ENCODE measurements around the gene ZSCAN20. TPM values are rescaled to one million over a fixed set of nuclear protein-coding genes. Genes with fewer than 3 reads are reported as not detected.
"Not testable (repeated sequence)": the region's sequence is repeated elsewhere in the genome, so short reads cannot be mapped to it uniquely, and the experiment has no call there.

Gene ZSCAN20
- total RNA-seq, 2 donors from 2014 or later, result 4.7 to 7.3 TPM

DNA sequence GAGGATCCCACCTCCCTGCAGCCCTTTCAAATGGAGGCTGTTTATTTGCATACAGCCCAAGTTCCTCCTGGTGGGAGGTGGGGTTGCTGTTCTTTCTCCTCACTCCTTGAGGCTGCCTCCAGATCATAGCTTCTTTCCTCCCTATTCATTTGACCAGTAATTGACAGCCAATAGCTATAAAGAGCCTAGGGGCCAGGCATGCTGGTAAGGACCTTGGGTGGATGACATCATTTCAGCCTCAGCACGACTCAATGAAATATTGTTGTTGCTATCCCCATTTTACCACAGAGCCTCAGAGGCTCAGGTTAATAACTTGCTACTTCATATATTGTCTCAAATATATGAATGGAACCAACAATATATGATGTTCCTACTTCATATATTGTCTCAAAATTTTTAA is 31.1 kb downstream of the ZSCAN20 start:
- Histone ChIP-seq H3K36me3 (no peaks in the 10 kb centered on the region), H3K9me3 (no peaks in the 10 kb centered on the region), H3K27ac (no peak overlapping the region), H3K27me3 (no peaks in the 10 kb centered on the region), H3K4me3 (no peak overlapping the region), H3K4me1 (no peaks in the 10 kb centered on the region)
- TF ChIP-seq, protein P1, sequence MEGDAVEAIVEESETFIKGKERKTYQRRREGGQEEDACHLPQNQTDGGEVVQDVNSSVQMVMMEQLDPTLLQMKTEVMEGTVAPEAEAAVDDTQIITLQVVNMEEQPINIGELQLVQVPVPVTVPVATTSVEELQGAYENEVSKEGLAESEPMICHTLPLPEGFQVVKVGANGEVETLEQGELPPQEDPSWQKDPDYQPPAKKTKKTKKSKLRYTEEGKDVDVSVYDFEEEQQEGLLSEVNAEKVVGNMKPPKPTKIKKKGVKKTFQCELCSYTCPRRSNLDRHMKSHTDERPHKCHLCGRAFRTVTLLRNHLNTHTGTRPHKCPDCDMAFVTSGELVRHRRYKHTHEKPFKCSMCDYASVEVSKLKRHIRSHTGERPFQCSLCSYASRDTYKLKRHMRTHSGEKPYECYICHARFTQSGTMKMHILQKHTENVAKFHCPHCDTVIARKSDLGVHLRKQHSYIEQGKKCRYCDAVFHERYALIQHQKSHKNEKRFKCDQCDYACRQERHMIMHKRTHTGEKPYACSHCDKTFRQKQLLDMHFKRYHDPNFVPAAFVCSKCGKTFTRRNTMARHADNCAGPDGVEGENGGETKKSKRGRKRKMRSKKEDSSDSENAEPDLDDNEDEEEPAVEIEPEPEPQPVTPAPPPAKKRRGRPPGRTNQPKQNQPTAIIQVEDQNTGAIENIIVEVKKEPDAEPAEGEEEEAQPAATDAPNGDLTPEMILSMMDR (IDR thresholded peaks at IDR 0.05), result no peak
- no peak for DNase-seq (ENCODE audit: low spot score)

DNA sequence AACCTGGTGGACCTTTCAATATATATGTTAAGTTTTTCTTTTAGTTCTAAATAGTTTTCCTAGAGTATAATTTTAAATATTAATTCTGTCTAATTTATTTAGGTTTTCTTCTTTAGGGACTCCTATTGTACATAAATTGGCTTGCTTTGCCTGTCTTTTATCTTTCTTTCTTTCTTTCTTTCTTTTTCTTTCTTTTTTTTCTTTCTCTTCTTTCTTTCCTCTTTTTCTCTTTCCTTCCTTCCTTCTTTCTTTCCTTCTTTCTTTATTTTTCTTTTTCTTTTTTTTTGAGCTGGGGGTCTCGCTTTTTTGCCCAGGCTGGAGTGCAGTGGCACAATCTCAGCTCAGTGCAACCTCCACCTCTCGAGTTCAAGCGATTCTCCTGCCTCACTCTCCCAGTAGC is 35.2 kb downstream of the ZSCAN20 start:
- Histone ChIP-seq H3K9me3 (no peaks in the 10 kb centered on the region), H3K27me3 (no peaks in the 10 kb centered on the region), H3K27ac (no peak overlapping the region), H3K36me3 (no peaks in the 10 kb centered on the region), H3K4me3 (no peak overlapping the region), H3K4me1 (no peaks in the 10 kb centered on the region)
- DNase-seq (ENCODE audit: low spot score), result no peak
- TF ChIP-seq, protein P1 (IDR thresholded peaks at IDR 0.05), result no peak

DNA sequence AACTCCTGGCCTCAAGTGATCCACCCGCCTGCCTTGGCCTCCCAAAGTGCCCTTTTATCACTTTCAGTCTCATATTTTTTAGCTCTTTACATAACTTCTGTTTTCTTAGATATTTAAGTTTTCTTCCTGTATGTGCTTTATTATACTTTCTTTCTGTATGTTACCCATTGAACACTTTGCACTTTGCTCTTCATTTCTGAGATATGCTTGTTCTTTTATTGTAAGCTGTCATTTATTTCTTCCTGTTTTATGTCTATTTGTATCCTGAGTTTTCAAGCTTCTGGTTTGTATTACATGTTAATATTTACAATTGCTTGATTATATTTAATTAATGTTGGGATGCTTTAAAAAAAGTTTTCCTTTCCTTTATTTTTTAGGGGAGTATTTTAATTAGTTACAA is 35.7 kb downstream of the ZSCAN20 start:
- no peak overlapping the region for H3K27ac ChIP-seq

DNA sequence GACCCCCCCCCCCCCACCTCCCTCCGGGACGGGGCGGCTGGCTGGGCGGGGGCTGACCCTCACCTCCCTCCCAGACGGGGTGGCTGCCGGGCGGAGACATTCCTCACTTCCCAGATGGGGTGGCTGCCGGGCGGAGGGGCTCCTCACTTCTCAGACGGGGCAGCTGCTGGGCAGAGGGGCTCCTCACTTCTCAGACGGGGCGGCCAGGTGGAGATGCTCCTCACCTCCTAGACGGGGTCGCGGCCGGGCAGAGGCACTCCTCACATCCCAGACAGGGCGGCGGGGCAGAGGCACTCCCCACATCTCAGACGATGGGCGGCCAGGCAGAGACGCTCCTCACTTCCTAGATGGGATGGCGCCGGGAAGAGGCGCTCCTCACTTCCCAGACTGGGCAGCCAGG is 36.8 kb downstream of the ZSCAN20 start:
- H3K36me3 ChIP-seq; H3K27ac ChIP-seq; H3K4me3 ChIP-seq; H3K27me3 ChIP-seq; H3K9me3 ChIP-seq; H3K4me1 ChIP-seq; DNase-seq (ENCODE audit: low spot score): not testable (repeated sequence)

More for the DNA sequence above, 35.7 kb downstream of the ZSCAN20 start:
- Histone ChIP-seq H3K27me3 (no peaks in the 10 kb centered on the region), H3K4me3 (no peak overlapping the region), H3K4me1 (no peaks in the 10 kb centered on the region), H3K36me3 (no peaks in the 10 kb centered on the region), H3K9me3 (no peaks in the 10 kb centered on the region)
- TF ChIP-seq, protein P1 (IDR thresholded peaks at IDR 0.05), result no peak
- DNase-seq (ENCODE audit: low spot score), result no peak

DNA sequence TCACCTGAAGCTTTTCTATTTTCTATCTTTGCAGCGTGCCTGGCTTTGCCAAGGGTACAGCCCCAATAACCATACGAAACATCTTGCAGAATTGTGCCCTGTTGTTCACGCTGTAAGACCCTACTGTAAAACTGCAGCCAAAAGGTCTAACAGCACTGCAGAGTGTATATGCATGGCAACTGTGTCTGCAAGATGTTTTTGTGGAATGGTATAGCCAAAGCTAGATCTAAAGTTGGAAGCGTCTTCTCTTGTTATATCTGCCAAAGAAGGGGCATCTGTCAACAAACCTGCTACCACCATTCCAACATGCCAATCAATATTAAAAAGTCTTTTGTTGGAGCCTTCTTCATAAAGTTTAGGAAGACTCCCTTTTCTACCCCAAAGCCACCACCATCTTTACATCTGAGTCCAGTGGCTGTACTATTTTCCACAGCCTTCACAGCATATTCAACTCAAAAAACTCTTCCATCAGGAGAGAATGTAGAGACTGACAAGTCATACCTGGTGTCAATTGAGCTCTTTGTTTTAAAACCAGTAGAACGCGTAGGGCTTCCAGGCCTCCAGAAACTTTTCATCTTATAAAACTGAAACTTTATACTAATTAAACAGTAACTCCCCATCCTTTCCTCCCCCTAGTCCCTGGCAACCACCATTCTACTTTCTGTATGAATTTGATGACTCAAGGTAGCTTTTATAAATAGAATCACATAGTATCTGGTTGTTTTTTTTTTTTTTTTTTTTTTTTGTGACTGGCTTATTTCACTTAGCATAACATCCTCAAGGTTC is 40.0 kb downstream of the ZSCAN20 start:
- no peak for DNase-seq (ENCODE audit: low spot score)

DNA sequence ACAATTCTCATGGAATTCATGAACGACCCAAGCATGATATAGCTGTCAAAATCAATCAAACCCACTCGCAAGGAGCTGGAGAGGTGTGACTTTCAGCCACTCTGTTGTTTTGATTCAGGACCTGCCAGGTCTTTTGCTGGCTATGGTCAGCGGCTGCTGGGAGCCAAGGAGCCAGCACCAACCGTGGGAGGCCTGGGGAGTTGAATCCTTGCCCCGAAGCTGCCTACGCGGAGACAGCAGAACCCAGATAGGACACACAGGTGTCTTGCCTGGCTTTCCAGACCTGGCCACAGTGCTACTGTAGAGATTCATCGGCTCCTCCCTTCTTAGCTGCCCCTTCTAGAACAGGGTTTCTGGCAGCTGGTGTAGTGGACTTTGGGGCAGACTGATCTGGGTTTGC is 42.7 kb downstream of the ZSCAN20 start:
- no peaks in the 10 kb centered on the region for H3K9me3 ChIP-seq
- H3K27me3 ChIP-seq, result no peaks in the 10 kb centered on the region
- DNase-seq (ENCODE audit: low spot score), result no peak
- TF ChIP-seq, protein P1 (IDR thresholded peaks at IDR 0.05), result no peak
- H3K4me3 ChIP-seq, result no peak overlapping the region
- H3K36me3 ChIP-seq, result no peaks in the 10 kb centered on the region
- peaks cover 0 to 15% of the 10 kb centered on the region in 2 donors for H3K4me1 ChIP-seq
- no peak overlapping the region for H3K27ac ChIP-seq

More for the DNA sequence above, 40.0 kb downstream of the ZSCAN20 start:
- TF ChIP-seq, protein P1 (IDR thresholded peaks at IDR 0.05), result no peak
- Histone ChIP-seq H3K9me3 (no peaks in the 10 kb centered on the region), H3K4me3 (no peak overlapping the region), H3K27me3 (no peaks in the 10 kb centered on the region), H3K4me1 (peaks cover 0 to 15% of the 10 kb centered on the region in 2 donors), H3K27ac (no peak overlapping the region), H3K36me3 (no peaks in the 10 kb centered on the region)
